Natural killer cell treated with Interleukin-12 subunit alpha and Interleukin-12 subunit beta and Interleukin-15 and Interleukin-18, amount 100 ng/mL, for 72 hours (primary cell): ENCODE measurements around the gene CFAP100. TPM values are rescaled to one million over a fixed set of nuclear protein-coding genes. Genes with fewer than 3 reads are reported as not detected.

ENCODE experiments used
- ATAC-seq, 2 donors: fragments of 150-1000 bp; cut with Tn5 transposase in 1 of 2; sonication (Bioruptor Pico), chemical (Tn5 transposase) in 1 of 2; 2 replicates each; pipeline ENCODE4 v1.10.0; 2021
- DNase-seq: peaks from one replicate; pipeline ENCODE4 v3.0.0; 2022; ENCODE audit warnings: low spot score
- H3K27ac Mint-ChIP-seq, 2 donors: 1 replicate in 1 of 2; 2 replicates in 1 of 2; pipeline ENCODE4 v1.8.0; 2022; ENCODE audit warnings: mixed read lengths in 2 of 2, mild to moderate bottlenecking in 1 of 2, moderate library complexity in 1 of 2
- H3K27me3 Mint-ChIP-seq, 2 donors: 1 replicate in 1 of 2; 2 replicates in 1 of 2; pipeline ENCODE4 v1.8.0; 2022; ENCODE audit warnings: mixed read lengths in 2 of 2
- H3K36me3 Mint-ChIP-seq: one replicate; pipeline ENCODE4 v1.8.0; 2022; ENCODE audit warnings: mixed read lengths
- H3K4me1 Mint-ChIP-seq, 2 donors: 1 replicate in 1 of 2; 2 replicates in 1 of 2; pipeline ENCODE4 v1.8.0; 2022; ENCODE audit warnings: low read depth in 2 of 2, mixed read lengths in 2 of 2, mild to moderate bottlenecking in 1 of 2
- H3K4me3 Mint-ChIP-seq: one replicate; pipeline ENCODE4 v1.8.0; 2022; ENCODE audit warnings: mixed read lengths
- H3K9me3 Mint-ChIP-seq: 2 replicates; pipeline ENCODE4 v1.8.0; 2022; ENCODE audit warnings: mixed read lengths
- total RNA-seq, 2 donors: library from RNA; stranded (reverse); gene quantifications; one replicate each; pipeline ENCODE4 v1.2.3, GENCODE V29; 2022

Gene CFAP100
- total RNA-seq, 2 donors from 2014 or later, result not detected

DNA sequence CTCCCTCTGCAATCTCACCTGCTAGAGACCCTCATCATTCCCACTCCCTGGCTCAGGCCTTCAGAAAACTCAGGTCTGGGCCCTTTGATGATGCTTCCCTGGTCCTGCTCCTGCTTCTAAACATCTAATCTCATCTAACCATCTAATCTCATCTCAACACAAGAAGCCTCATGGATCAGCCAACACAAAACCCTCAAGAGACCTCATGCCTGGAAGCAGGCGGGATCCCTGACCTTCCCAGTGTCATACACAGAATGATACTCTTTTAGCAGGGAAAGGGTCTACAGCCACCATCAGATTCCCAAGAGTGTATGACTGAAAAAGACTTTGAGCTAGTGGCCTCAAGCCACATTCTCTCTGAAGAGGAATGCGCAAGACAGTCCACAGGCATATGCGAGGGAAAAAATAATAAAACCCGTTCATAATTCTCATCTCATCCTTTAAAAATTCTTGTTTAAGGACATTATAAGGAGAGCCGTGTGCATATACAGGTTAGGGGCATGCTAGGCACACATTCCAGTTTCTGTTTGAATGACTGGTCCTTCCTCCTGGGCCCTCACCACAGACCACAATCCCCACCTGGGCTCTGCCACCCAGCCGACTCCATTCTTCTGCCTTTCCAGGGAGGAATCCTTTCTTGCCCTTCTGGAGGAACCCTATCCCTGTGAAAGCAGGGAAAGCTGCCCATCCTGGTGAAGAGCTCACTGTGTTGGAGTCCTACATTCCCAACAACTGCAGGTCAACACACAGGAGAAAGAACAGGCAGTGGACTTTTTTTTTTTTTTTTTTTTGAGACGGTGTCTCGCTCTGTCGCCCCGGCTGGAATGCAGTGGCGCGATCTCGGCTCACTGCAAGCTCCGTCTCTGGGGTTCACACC lies 78.8 kb downstream of the CFAP100 start:
- Mint-ChIP-seq H3K4me3 (peak overlapping the region; percentile 70), H3K9me3 (no peaks in the 10 kb centered on the region), H3K36me3 (peaks cover 13% of the 10 kb centered on the region), H3K27ac (peak overlapping the region; percentile 53 to 59), H3K27me3 (no peaks in the 10 kb centered on the region), H3K4me1 (peaks cover 51 to 56% of the 10 kb centered on the region in 2 donors)
- DNase-seq, result peak; percentile 51
- no peak for ATAC-seq

GRCh38 chr3:126474498-126475412 lies 80.0 kb downstream of the CFAP100 start:
- H3K4me3 Mint-ChIP-seq, result peak overlapping the region; percentile 70
- peak overlapping the region; percentile 59 to 68 for H3K27ac Mint-ChIP-seq
- H3K36me3 Mint-ChIP-seq, result peaks cover 2% of the 10 kb centered on the region
- peak in 1 of 2 donors; percentile 0 for ATAC-seq
- DNase-seq, result peak; percentile 49
- H3K4me1 Mint-ChIP-seq, result peaks cover 42 to 46% of the 10 kb centered on the region in 2 donors
- H3K9me3 Mint-ChIP-seq, result no peaks in the 10 kb centered on the region
- no peaks in the 10 kb centered on the region for H3K27me3 Mint-ChIP-seq

DNA sequence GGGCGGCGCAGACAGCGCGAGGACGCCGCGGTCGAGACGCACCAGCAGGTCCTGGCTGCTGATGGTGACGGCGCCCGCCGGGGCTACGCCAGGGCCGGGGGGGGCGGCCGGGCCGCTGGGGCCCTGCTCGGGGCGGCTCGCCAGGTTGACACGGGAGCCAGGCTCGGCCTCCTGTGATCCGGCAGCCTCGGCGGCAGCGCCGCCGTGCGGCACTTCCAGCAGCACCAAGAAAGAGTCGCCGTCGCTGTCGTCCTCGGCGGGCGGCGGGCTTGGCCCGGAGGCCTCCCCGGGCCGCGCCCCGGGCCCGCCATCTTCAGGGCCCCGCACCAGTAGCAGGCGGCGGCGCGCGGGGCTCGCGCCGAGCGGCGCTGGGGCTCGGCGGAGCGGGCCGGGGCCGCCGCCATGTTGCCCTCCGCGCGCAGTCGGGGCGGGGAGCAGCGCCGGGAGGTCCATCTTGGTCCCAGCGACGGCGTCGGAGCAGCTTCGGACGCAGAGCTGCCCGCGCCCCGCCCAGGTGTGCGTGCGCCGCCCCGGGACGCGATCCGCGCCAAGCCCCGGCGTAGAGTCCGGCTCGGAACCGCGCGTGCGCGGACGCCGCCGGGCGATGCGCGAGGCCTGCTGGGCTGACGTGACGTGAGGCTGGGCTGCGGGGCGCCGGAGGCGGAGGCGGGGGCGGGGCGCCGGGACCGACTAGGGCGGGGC lies 80.9 kb downstream of the CFAP100 start, which contains the start of gene ZXDC:
ZXDC (minus strand) TSS at position 479 of the 702 bp plus-strand sequence; CDS start at position 453, 26 bp downstream.
- H3K27me3 Mint-ChIP-seq, result no peaks in the 10 kb centered on the region
- H3K4me3 Mint-ChIP-seq, result peak within 1 kb of the TSS; percentile 93
- peak within 1 kb of the TSS; percentile 64 to 73 for H3K27ac Mint-ChIP-seq
- H3K4me1 Mint-ChIP-seq, result peaks cover 37 to 42% of the 10 kb centered on the region in 2 donors
- peak; percentile 97 for DNase-seq
- H3K9me3 Mint-ChIP-seq, result no peaks in the 10 kb centered on the region
- peak; percentile 92 to 95 for ATAC-seq
- H3K36me3 Mint-ChIP-seq, result no peaks in the 10 kb centered on the region

DNA sequence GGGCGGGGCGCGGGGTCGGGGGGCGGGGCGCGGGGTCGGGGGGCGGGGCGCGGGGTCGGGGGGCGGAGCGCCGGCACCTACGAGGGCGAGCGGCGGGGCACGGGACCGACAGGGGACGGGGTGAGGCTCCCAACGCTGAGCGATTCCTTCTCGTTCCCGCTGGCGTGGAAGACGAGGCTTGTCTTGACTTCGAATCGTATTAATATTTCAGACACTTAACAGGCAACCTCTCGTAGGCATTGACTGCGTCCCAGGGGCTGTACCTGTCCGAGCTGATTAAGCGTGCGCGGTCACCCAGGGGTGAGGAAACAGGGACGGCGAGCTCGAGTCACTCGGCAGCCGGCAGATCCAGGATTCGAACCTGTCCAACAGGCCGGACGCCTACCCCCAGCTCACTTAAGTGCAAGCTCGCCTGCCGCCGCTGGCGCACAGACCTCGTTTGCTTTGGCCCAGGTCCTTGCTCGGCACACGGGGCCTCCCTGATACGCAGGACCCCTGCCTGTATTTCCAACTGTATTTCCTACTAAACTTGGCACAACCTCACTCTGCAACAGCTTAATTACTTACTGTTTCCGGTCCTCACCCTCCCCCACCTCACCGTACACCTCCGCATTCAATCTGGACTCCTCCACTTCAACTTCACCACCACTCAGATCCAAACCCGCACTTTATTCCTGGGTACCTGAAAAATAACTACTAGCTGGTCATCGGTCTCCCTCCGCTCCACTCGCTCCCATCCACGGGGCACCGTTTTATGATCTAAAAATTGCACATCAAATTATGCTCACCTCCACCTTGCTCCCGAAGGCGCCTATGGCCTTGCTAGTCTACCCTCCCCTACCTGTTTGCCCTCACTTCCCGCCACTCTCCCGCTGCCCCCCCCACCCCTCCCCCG lies 81.7 kb downstream of the CFAP100 start:
- Mint-ChIP-seq H3K27me3 (no peaks in the 10 kb centered on the region), H3K27ac (peak overlapping the region; percentile 64 to 73), H3K36me3 (no peaks in the 10 kb centered on the region), H3K9me3 (no peaks in the 10 kb centered on the region), H3K4me3 (peak overlapping the region; percentile 93), H3K4me1 (peaks cover 34% of the 10 kb centered on the region in 2 donors)
- peak in 1 of 2 donors; percentile 54 for ATAC-seq
- DNase-seq, result peak; percentile 70

DNA sequence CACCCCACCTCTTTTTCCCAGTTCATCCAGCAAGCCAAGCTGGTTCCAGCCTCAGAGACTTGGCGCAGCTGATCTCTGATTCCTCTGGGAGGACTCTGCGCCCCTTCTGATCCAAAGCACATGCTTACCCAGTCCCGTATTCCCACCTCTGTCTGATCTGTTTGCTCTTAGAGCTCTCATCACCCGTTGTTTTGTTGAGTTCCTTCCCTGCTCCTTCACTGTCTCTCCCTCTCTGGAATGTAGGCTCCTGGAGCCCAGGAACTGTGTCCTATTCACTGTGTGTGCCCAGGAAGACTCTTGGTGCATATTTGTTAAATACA lies 82.3 kb downstream of the CFAP100 start:
- Mint-ChIP-seq H3K4me3 (peak overlapping the region; percentile 93), H3K9me3 (no peaks in the 10 kb centered on the region), H3K36me3 (no peaks in the 10 kb centered on the region), H3K4me1 (peaks cover 33 to 34% of the 10 kb centered on the region in 2 donors), H3K27ac (peak overlapping the region; percentile 64 to 73), H3K27me3 (no peaks in the 10 kb centered on the region)
- ATAC-seq (no peak), DNase-seq (peak; percentile 6)

DNA sequence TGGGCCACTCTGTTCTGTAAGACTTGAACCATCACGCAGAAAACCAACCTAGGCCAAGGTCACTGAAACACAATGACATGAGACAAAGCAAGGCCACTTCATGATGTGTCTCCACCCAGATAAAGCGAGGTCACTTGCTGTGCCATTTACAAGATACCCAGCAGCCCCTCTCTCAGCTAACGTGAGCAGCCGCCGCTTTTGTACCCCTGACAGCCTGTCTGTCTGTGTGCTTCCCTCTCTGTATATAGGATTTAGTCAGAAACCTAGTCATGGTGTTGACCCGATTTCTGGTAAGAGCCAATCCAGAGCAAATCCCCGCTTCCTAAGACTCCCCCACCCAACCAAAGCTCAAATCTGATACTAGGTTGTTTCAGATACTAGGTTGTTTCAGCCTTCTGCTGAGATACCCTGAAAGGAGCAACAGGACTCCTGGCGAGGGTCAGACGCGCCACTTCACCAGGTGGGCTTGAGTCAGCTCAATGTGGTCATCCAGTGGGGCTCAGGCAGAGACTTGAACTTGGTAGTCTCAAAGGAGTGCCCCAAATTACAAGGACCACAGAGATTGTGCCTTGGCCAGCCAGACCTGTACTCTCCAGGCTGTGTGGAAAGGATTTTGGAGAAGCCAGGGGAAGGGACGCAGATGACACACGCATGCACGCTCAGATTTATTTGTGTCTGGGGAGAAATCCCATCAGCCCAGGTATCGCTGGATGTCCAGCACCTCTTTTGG lies 84.0 kb downstream of the CFAP100 start:
- Mint-ChIP-seq H3K36me3 (no peaks in the 10 kb centered on the region), H3K27ac (no peak overlapping the region), H3K27me3 (no peaks in the 10 kb centered on the region), H3K4me1 (peaks cover 16 to 17% of the 10 kb centered on the region in 2 donors), H3K9me3 (no peaks in the 10 kb centered on the region), H3K4me3 (no peak overlapping the region)
- DNase-seq, result peak; percentile 57
- no peak for ATAC-seq

DNA sequence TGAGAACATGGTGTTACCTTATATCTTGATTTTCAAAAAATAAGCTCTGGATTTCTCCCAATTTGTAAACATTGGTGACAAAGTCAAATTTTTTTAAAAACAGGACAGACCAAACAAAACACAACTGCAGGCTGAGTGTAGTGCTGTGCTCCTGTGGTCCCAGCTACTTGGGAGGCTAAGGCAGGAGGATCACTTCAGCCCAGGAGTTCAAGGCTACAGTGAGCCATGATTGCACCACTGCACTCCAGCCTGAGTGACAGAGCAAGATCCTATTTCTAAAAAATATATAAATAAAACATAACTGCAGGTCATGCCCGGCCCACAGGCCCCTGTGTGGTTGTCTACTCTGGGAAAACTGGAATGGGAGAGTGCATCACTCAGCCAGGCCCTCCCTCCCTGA lies 84.9 kb downstream of the CFAP100 start:
- ATAC-seq (no peak), DNase-seq (no peak)
- no peaks in the 10 kb centered on the region for H3K27me3 Mint-ChIP-seq
- no peak overlapping the region for H3K27ac Mint-ChIP-seq
- no peaks in the 10 kb centered on the region for H3K36me3 Mint-ChIP-seq
- H3K4me1 Mint-ChIP-seq, result peaks cover 10 to 11% of the 10 kb centered on the region in 2 donors
- H3K4me3 Mint-ChIP-seq, result no peak overlapping the region
- H3K9me3 Mint-ChIP-seq, result no peaks in the 10 kb centered on the region

GRCh38 chr3:126480206-126480605 lies 85.5 kb downstream of the CFAP100 start:
- no peaks in the 10 kb centered on the region for H3K36me3 Mint-ChIP-seq
- no peaks in the 10 kb centered on the region for H3K9me3 Mint-ChIP-seq
- H3K27me3 Mint-ChIP-seq, result no peaks in the 10 kb centered on the region
- H3K4me3 Mint-ChIP-seq, result no peak overlapping the region
- ATAC-seq (no peak), DNase-seq (no peak)
- peaks cover 9 to 10% of the 10 kb centered on the region in 2 donors for H3K4me1 Mint-ChIP-seq
- H3K27ac Mint-ChIP-seq, result no peak overlapping the region

DNA sequence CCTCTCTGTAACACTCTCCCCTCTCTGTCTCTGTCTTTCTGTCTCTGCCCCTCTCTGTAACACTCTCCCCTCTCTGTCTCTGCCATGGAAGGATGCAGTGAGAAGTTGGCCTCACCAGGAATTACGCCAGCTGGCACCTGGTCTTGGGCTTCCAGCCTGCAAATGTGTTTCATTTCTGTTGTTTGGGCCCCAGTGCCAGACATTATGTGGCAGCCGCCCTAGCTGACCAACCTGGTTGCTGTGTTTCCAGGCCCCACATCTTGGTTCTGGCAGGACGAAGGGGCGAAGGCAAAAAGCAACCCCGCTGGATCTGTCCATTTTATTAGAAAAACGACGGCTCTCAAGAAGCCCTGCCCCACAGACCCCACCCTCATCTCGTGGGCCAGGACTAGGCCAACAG lies 86.2 kb downstream of the CFAP100 start:
- no peak for ATAC-seq
- H3K4me1 Mint-ChIP-seq, result peaks cover 9 to 10% of the 10 kb centered on the region in 2 donors
- H3K4me3 Mint-ChIP-seq, result no peak overlapping the region
- H3K27ac Mint-ChIP-seq, result no peak overlapping the region
- no peak for DNase-seq
- no peaks in the 10 kb centered on the region for H3K27me3 Mint-ChIP-seq
- no peaks in the 10 kb centered on the region for H3K36me3 Mint-ChIP-seq
- no peaks in the 10 kb centered on the region for H3K9me3 Mint-ChIP-seq

DNA sequence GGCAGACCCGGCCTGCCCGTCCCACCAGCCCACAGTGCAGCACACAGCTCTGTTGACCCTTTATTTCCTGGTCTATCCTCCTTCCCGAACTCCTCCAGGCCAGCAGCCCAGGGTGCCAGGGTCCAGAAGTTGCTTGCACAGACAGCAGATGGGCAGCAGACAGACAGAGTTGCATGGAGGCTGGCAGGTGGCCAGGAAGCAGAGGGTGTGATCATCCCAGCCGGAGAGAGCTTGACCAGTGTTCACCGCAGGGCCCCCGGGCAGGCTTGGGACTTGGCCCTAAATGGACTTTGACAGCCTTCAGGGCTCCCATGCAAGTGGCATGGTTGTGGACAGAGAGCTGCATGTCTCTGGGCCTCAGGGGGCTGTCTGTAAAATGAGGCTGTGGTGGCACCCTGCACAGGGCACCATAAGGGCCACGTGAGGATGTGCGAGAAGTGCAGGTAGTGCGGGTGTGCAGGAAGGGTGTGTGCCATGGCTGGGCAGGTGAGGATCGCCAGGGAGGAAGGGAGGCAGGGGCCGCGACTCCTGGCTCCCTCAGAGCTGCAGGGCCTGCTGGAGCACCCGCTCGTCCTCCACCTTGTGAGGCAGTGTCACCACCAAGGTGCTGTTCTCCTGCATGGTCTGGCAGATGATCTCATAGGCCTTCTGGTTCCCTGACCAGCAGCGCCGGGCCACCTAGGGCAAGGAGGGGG lies 87.2 kb downstream of the CFAP100 start:
- DNase-seq (no peak), ATAC-seq (no peak)
- Mint-ChIP-seq H3K4me1 (peaks cover 8 to 11% of the 10 kb centered on the region in 2 donors), H3K36me3 (no peaks in the 10 kb centered on the region), H3K4me3 (no peak overlapping the region), H3K27ac (no peak overlapping the region), H3K9me3 (no peaks in the 10 kb centered on the region), H3K27me3 (no peaks in the 10 kb centered on the region)

GRCh38 chr3:126482503-126483255 lies 88.0 kb downstream of the CFAP100 start:
- DNase-seq (no peak), ATAC-seq (no peak)
- H3K9me3 Mint-ChIP-seq, result no peaks in the 10 kb centered on the region
- H3K27me3 Mint-ChIP-seq, result no peaks in the 10 kb centered on the region
- no peaks in the 10 kb centered on the region for H3K36me3 Mint-ChIP-seq
- peaks cover 7% of the 10 kb centered on the region in 2 donors for H3K4me1 Mint-ChIP-seq
- H3K4me3 Mint-ChIP-seq, result no peak overlapping the region
- no peak overlapping the region for H3K27ac Mint-ChIP-seq
